Measurements from ENCODE around the gene RNF26. TPM values are rescaled to one million over a fixed set of nuclear protein-coding genes. Genes with fewer than 3 reads are reported as not detected.

RNF26 gene
- total and polyA plus RNA-seq, 9 donors: 3.0 to 22.1 (median 18.3) TPM

- H3K36me3 ChIP-seq (ENCODE audit: control insufficient read depth, insufficient read depth, low read length): peaks cover 23% of the 10 kb centered on the region
- no peak for DNase-seq
- peak overlapping the region; percentile 44 for H3K4me3 ChIP-seq (ENCODE audit: low read length)
- H3K27me3 ChIP-seq (ENCODE audit: control insufficient read depth, insufficient read depth, low read length): peaks cover 11% of the 10 kb centered on the region
- H3K27ac ChIP-seq (ENCODE audit: low read length): peak overlapping the region; percentile 85
- no peaks in the 10 kb centered on the region for H3K9me3 ChIP-seq (replicated peaks; ENCODE audit: control insufficient read depth, low read depth, low read length)
- 95% methylated on average over 3 of the region's 5 CpGs for WGBS (ENCODE audit: insufficient coverage)
- peaks cover 69% of the 10 kb centered on the region for H3K4me1 ChIP-seq (ENCODE audit: control insufficient read depth, insufficient read depth, low read length)
Observed at GRCh38 chr11:119362741-119363080, 28.4 kb downstream of the RNF26 start.

- WGBS (ENCODE audit: insufficient coverage): 29% methylated on average over 34 of the region's 44 CpGs
- no peak for DNase-seq
- H3K4me3 ChIP-seq (ENCODE audit: low read length): peak overlapping the region; percentile 44
- H3K4me1 ChIP-seq (ENCODE audit: control insufficient read depth, insufficient read depth, low read length): peaks cover 75% of the 10 kb centered on the region
- peaks cover 19% of the 10 kb centered on the region for H3K36me3 ChIP-seq (ENCODE audit: control insufficient read depth, insufficient read depth, low read length)
- H3K27ac ChIP-seq (ENCODE audit: low read length): peak overlapping the region; percentile 85
- peaks cover 11% of the 10 kb centered on the region for H3K27me3 ChIP-seq (ENCODE audit: control insufficient read depth, insufficient read depth, low read length)
- no peaks in the 10 kb centered on the region for H3K9me3 ChIP-seq (replicated peaks; ENCODE audit: control insufficient read depth, low read depth, low read length)
Observed at GRCh38 chr11:119363081-119363850, 28.9 kb downstream of the RNF26 start.

- Histone ChIP-seq H3K27ac (ENCODE audit: low read length) (peak overlapping the region; percentile 85), H3K9me3 (replicated peaks; ENCODE audit: control insufficient read depth, low read depth, low read length) (no peaks in the 10 kb centered on the region), H3K27me3 (ENCODE audit: control insufficient read depth, insufficient read depth, low read length) (peaks cover 11% of the 10 kb centered on the region), H3K4me1 (ENCODE audit: control insufficient read depth, insufficient read depth, low read length) (peaks cover 82% of the 10 kb centered on the region), H3K4me3 (ENCODE audit: low read length) (peak overlapping the region; percentile 44), H3K36me3 (ENCODE audit: control insufficient read depth, insufficient read depth, low read length) (peaks cover 12% of the 10 kb centered on the region)
- 1% methylated on average over 88 of the region's 88 CpGs for WGBS (ENCODE audit: insufficient coverage)
- DNase-seq: peak; percentile 75
Observed at GRCh38 chr11:119363851-119364590, 29.7 kb downstream of the RNF26 start.

GRCh38 chr11:119365071-119365591 lies 30.8 kb downstream of the RNF26 start:
- Histone ChIP-seq H3K4me3 (ENCODE audit: low read length) (no peak overlapping the region), H3K36me3 (ENCODE audit: control insufficient read depth, insufficient read depth, low read length) (peaks cover 2% of the 10 kb centered on the region), H3K27ac (ENCODE audit: low read length) (peak overlapping the region; percentile 75), H3K4me1 (ENCODE audit: control insufficient read depth, insufficient read depth, low read length) (peaks cover 86% of the 10 kb centered on the region), H3K27me3 (ENCODE audit: control insufficient read depth, insufficient read depth, low read length) (peaks cover 11% of the 10 kb centered on the region), H3K9me3 (replicated peaks; ENCODE audit: control insufficient read depth, low read depth, low read length) (no peaks in the 10 kb centered on the region)
- DNase-seq: no peak
- 82% methylated on average over 4 of the region's 6 CpGs for WGBS (ENCODE audit: insufficient coverage)

- no peaks in the 10 kb centered on the region for H3K9me3 ChIP-seq (replicated peaks; ENCODE audit: control insufficient read depth, low read depth, low read length)
- DNase-seq: no peak
- H3K27ac ChIP-seq (ENCODE audit: low read length): peak overlapping the region; percentile 91
- H3K4me3 ChIP-seq (ENCODE audit: low read length): no peak overlapping the region
- H3K4me1 ChIP-seq (ENCODE audit: control insufficient read depth, insufficient read depth, low read length): peaks cover 91% of the 10 kb centered on the region
- H3K27me3 ChIP-seq (ENCODE audit: control insufficient read depth, insufficient read depth, low read length): peaks cover 11% of the 10 kb centered on the region
- H3K36me3 ChIP-seq (ENCODE audit: control insufficient read depth, insufficient read depth, low read length): peaks cover 2% of the 10 kb centered on the region
- 60% methylated on average over 8 of the region's 11 CpGs for WGBS (ENCODE audit: insufficient coverage)
Observed at GRCh38 chr11:119366690-119367620, 32.6 kb downstream of the RNF26 start.

- H3K27ac ChIP-seq (ENCODE audit: low read length): peak overlapping the region; percentile 91
- H3K4me3 ChIP-seq (ENCODE audit: low read length): no peak overlapping the region
- no peak for DNase-seq
- WGBS (ENCODE audit: insufficient coverage): 0% methylated on average over 1 of the region's 9 CpGs
- H3K36me3 ChIP-seq (ENCODE audit: control insufficient read depth, insufficient read depth, low read length): peaks cover 5% of the 10 kb centered on the region
- H3K9me3 ChIP-seq (replicated peaks; ENCODE audit: control insufficient read depth, low read depth, low read length): no peaks in the 10 kb centered on the region
- peaks cover 91% of the 10 kb centered on the region for H3K4me1 ChIP-seq (ENCODE audit: control insufficient read depth, insufficient read depth, low read length)
- H3K27me3 ChIP-seq (ENCODE audit: control insufficient read depth, insufficient read depth, low read length): peaks cover 11% of the 10 kb centered on the region
Observed at GRCh38 chr11:119367661-119368120, 33.4 kb downstream of the RNF26 start.

- H3K27ac ChIP-seq (ENCODE audit: low read length): peak overlapping the region; percentile 91
- peaks cover 11% of the 10 kb centered on the region for H3K36me3 ChIP-seq (ENCODE audit: control insufficient read depth, insufficient read depth, low read length)
- peak; percentile 88 for DNase-seq
- no peaks in the 10 kb centered on the region for H3K9me3 ChIP-seq (replicated peaks; ENCODE audit: control insufficient read depth, low read depth, low read length)
- WGBS (ENCODE audit: insufficient coverage): 47% methylated on average over 12 of the region's 17 CpGs
- H3K4me1 ChIP-seq (ENCODE audit: control insufficient read depth, insufficient read depth, low read length): peaks cover 91% of the 10 kb centered on the region
- peaks cover 11% of the 10 kb centered on the region for H3K27me3 ChIP-seq (ENCODE audit: control insufficient read depth, insufficient read depth, low read length)
- no peak overlapping the region for H3K4me3 ChIP-seq (ENCODE audit: low read length)
Observed at GRCh38 chr11:119368121-119369034, 34.1 kb downstream of the RNF26 start.

GRCh38 chr11:119369132-119369925 lies 35.0 kb downstream of the RNF26 start:
- Histone ChIP-seq H3K4me1 (ENCODE audit: control insufficient read depth, insufficient read depth, low read length) (peaks cover 96% of the 10 kb centered on the region), H3K27me3 (ENCODE audit: control insufficient read depth, insufficient read depth, low read length) (peaks cover 9% of the 10 kb centered on the region), H3K9me3 (replicated peaks; ENCODE audit: control insufficient read depth, low read depth, low read length) (no peaks in the 10 kb centered on the region), H3K36me3 (ENCODE audit: control insufficient read depth, insufficient read depth, low read length) (peaks cover 13% of the 10 kb centered on the region), H3K27ac (ENCODE audit: low read length) (peak overlapping the region; percentile 91), H3K4me3 (ENCODE audit: low read length) (no peak overlapping the region)
- WGBS (ENCODE audit: insufficient coverage): 49% methylated on average over 9 of the region's 13 CpGs
- peak; percentile 16 for DNase-seq

All from muscle of leg (tissue), 11 donors.